GM23338 (cell line): ENCODE measurements around the gene BNC2. TPM values are rescaled to one million over a fixed set of nuclear protein-coding genes. Genes with fewer than 3 reads are reported as not detected.

Experiments
- ATAC-seq: fragments of 200-7000 bp; cut with Tn5 transposase; 3 replicates; pipeline ENCODE4 v1.9.1; 2020
- DNase-seq: peaks from one replicate; pipeline ENCODE4 v3.0.0-alpha.2; 2015; ENCODE audit warnings: low spot score
- H2AFZ ChIP-seq: fragments of 200-600 bp; sonication (generic); 2 replicates; pipeline ENCODE4 v1.8.0; 2016; ENCODE audit warnings: antibody characterized with exemption, mild to moderate bottlenecking, moderate library complexity
- H3F3A ChIP-seq: fragments of 200-600 bp; sonication (generic); replicated peaks from 2 replicates; pipeline ENCODE4 v1.8.0; 2017; ENCODE audit warnings: antibody characterized with exemption, mixed run types, low read depth
- H3K27ac ChIP-seq: fragments of 200-600 bp; sonication (generic); 2 replicates; pipeline ENCODE4 v1.6.1; 2016; ENCODE audit warnings: low read depth
- H3K27me3 ChIP-seq: fragments of 200-600 bp; sonication (generic); 2 replicates; pipeline ENCODE4 v1.8.0; 2016; ENCODE audit warnings: mild to moderate bottlenecking, mixed run types, moderate library complexity; ENCODE audit not compliant: insufficient read depth
- H3K36me3 ChIP-seq: fragments of 200-600 bp; sonication (generic); 2 replicates; pipeline ENCODE4 v1.8.0; 2016; ENCODE audit warnings: mild to moderate bottlenecking; ENCODE audit not compliant: insufficient read depth
- H3K4me1 ChIP-seq: fragments of 200-600 bp; sonication (generic); 2 replicates; pipeline ENCODE4 v1.8.0; 2016; ENCODE audit warnings: mild to moderate bottlenecking, moderate library complexity; ENCODE audit not compliant: insufficient read depth
- H3K4me2 ChIP-seq: fragments of 200-600 bp; sonication (generic); 2 replicates; pipeline ENCODE4 v1.7.1; 2017; ENCODE audit warnings: mixed run types
- H3K4me3 ChIP-seq: fragments of 200-600 bp; sonication (generic); 2 replicates; pipeline ENCODE4 v1.6.1; 2016; ENCODE audit warnings: mixed run types
- H3K79me2 ChIP-seq: fragments of 200-600 bp; sonication (generic); replicated peaks from 2 replicates; pipeline ENCODE4 v1.8.0; 2017; ENCODE audit warnings: mild to moderate bottlenecking; ENCODE audit not compliant: insufficient read depth
- H3K9me2 ChIP-seq: fragments of 200-600 bp; sonication (generic); 2 replicates; pipeline ENCODE4 v1.8.0; 2017; ENCODE audit not compliant: insufficient read depth
- H4K20me1 ChIP-seq: fragments of 200-600 bp; sonication (generic); replicated peaks from 2 replicates; pipeline ENCODE4 v1.8.0; 2017; ENCODE audit warnings: mild to moderate bottlenecking; ENCODE audit not compliant: insufficient read depth
- H3K27ac Mint-ChIP-seq: 2 replicates; pipeline ENCODE4 v1.8.0; 2020; ENCODE audit warnings: inconsistent platforms, mild to moderate bottlenecking, moderate library complexity, mixed read lengths
- H3K27me3 Mint-ChIP-seq: 3 replicates; pipeline ENCODE4 v1.8.0; 2022; ENCODE audit warnings: low read depth, mild to moderate bottlenecking, moderate library complexity, mixed read lengths, inconsistent platforms; ENCODE audit not compliant: insufficient read depth, poor library complexity
- H3K36me3 Mint-ChIP-seq: 3 replicates; pipeline ENCODE4 v1.8.0; 2021; ENCODE audit warnings: low read depth, mild to moderate bottlenecking, inconsistent platforms, moderate library complexity, mixed read lengths
- H3K4me1 Mint-ChIP-seq: 3 replicates; pipeline ENCODE4 v1.8.0; 2020; ENCODE audit warnings: mild to moderate bottlenecking, inconsistent platforms, mixed read lengths
- H3K4me3 Mint-ChIP-seq: 3 replicates; pipeline ENCODE4 v1.8.0; 2021; ENCODE audit warnings: moderate library complexity, mild to moderate bottlenecking, inconsistent platforms, mixed read lengths
- H3K9me3 Mint-ChIP-seq: 3 replicates; pipeline ENCODE4 v1.8.0; 2020; ENCODE audit warnings: moderate library complexity, mild to moderate bottlenecking, inconsistent platforms, mixed read lengths
- CREB1 ChIP-seq: fragments of 250-450 bp; sonication (Bioruptor Pico); IDR thresholded peaks from 2 replicates; pipeline ENCODE4 v1.5.0; 2020; ENCODE audit warnings: low read depth, mild to moderate bottlenecking, moderate library complexity
- EZH2 ChIP-seq: fragments of 200-600 bp; sonication (generic); IDR thresholded peaks from one replicate; pipeline ENCODE4 v1.8.0; 2017; ENCODE audit warnings: antibody characterized with exemption, mild to moderate bottlenecking, low read depth; ENCODE audit not compliant: unreplicated experiment
- EZH2phosphoT487 ChIP-seq: fragments of 200-600 bp; sonication (generic); IDR thresholded peaks from one replicate; pipeline ENCODE4 v1.8.1; 2018; ENCODE audit warnings: antibody characterized with exemption; ENCODE audit not compliant: unreplicated experiment
- JUNB ChIP-seq: IDR thresholded peaks from one replicate; pipeline ENCODE4 v1.6.1; 2016; ENCODE audit warnings: antibody characterized with exemption; ENCODE audit not compliant: unreplicated experiment
- POLR2AphosphoS5 ChIP-seq: IDR thresholded peaks from 2 replicates; pipeline ENCODE4 v1.6.1; 2016; ENCODE audit warnings: antibody characterized with exemption, low read depth
- ZNF114 ChIP-seq: fragments of 250-450 bp; sonication (Bioruptor Pico); IDR thresholded peaks from 2 replicates; pipeline ENCODE4 v1.5.0; 2020; ENCODE audit warnings: mild to moderate bottlenecking, moderate library complexity
- ZNF331 ChIP-seq: fragments of 250-450 bp; sonication (Bioruptor Pico); IDR thresholded peaks from 2 replicates; pipeline ENCODE4 v1.5.0; 2020; ENCODE audit warnings: low read depth, mild to moderate bottlenecking, moderate library complexity
- polyA plus RNA-seq: library from polyadenylated mRNA; unstranded; fragments of >200 nt; fragmentation: Nextera tagmentation; extraction: Ambion mirVana; gene quantifications from 2 replicates; pipeline ENCODE4 v1.2.1, GENCODE V29; 2016
- total RNA-seq: library from RNA; depleted of rRNA; stranded (reverse); fragments of >200 nt; shearing (Covaris generic); gene quantifications from 2 replicates; pipeline ENCODE4 v1.2.3, GENCODE V29; 2014
- TF ChIP-seq, protein P1 (sequence below): fragments of 250-450 bp; sonication (Bioruptor Pico); IDR thresholded peaks from 2 replicates; pipeline ENCODE4 v1.5.0; 2020; ENCODE audit warnings: mild to moderate bottlenecking, moderate library complexity
- TF ChIP-seq, protein P2 (sequence below): IDR thresholded peaks from 2 replicates; pipeline ENCODE4 v1.6.1; 2016; ENCODE audit warnings: antibody characterized with exemption
- TF ChIP-seq, protein P3 (sequence below), 2 experiments: fragments of 200-600 bp in 1 of 2; sonication (generic) in 1 of 2; conservative IDR thresholded peaks; 2 replicates each; pipeline versions ENCODE4 v1.5.1 to v1.6.1; 2016 to 2017; ENCODE audit warnings: antibody characterized with exemption in 2 of 2, low read depth in 2 of 2, mild to moderate bottlenecking in 2 of 2, moderate library complexity in 1 of 2

BNC2 gene
- total and polyA plus RNA-seq, 2 experiments from 2014 or later = 12.7 to 13.2 TPM

DNA sequence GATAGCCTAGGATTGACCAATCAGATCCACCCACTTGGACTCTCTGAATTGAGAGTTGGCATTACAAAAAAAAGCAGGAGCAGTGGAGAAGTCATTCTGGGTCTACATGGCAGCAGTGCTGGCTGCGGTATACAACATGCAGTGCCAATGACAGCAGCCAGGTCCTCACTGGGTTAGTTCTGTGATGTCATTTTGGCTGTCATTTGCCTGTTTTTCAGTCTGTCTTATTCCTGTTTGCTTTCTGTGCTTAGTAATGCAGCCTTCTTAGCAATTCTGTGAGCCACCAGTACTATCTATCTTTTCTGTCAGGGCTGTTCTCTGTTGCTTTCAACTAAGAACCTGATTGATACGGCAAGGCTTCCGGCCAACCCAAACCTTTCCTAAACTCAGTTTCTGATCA, 471.8 kb downstream of the BNC2 start (continued):
- TF ChIP-seq, protein P1, sequence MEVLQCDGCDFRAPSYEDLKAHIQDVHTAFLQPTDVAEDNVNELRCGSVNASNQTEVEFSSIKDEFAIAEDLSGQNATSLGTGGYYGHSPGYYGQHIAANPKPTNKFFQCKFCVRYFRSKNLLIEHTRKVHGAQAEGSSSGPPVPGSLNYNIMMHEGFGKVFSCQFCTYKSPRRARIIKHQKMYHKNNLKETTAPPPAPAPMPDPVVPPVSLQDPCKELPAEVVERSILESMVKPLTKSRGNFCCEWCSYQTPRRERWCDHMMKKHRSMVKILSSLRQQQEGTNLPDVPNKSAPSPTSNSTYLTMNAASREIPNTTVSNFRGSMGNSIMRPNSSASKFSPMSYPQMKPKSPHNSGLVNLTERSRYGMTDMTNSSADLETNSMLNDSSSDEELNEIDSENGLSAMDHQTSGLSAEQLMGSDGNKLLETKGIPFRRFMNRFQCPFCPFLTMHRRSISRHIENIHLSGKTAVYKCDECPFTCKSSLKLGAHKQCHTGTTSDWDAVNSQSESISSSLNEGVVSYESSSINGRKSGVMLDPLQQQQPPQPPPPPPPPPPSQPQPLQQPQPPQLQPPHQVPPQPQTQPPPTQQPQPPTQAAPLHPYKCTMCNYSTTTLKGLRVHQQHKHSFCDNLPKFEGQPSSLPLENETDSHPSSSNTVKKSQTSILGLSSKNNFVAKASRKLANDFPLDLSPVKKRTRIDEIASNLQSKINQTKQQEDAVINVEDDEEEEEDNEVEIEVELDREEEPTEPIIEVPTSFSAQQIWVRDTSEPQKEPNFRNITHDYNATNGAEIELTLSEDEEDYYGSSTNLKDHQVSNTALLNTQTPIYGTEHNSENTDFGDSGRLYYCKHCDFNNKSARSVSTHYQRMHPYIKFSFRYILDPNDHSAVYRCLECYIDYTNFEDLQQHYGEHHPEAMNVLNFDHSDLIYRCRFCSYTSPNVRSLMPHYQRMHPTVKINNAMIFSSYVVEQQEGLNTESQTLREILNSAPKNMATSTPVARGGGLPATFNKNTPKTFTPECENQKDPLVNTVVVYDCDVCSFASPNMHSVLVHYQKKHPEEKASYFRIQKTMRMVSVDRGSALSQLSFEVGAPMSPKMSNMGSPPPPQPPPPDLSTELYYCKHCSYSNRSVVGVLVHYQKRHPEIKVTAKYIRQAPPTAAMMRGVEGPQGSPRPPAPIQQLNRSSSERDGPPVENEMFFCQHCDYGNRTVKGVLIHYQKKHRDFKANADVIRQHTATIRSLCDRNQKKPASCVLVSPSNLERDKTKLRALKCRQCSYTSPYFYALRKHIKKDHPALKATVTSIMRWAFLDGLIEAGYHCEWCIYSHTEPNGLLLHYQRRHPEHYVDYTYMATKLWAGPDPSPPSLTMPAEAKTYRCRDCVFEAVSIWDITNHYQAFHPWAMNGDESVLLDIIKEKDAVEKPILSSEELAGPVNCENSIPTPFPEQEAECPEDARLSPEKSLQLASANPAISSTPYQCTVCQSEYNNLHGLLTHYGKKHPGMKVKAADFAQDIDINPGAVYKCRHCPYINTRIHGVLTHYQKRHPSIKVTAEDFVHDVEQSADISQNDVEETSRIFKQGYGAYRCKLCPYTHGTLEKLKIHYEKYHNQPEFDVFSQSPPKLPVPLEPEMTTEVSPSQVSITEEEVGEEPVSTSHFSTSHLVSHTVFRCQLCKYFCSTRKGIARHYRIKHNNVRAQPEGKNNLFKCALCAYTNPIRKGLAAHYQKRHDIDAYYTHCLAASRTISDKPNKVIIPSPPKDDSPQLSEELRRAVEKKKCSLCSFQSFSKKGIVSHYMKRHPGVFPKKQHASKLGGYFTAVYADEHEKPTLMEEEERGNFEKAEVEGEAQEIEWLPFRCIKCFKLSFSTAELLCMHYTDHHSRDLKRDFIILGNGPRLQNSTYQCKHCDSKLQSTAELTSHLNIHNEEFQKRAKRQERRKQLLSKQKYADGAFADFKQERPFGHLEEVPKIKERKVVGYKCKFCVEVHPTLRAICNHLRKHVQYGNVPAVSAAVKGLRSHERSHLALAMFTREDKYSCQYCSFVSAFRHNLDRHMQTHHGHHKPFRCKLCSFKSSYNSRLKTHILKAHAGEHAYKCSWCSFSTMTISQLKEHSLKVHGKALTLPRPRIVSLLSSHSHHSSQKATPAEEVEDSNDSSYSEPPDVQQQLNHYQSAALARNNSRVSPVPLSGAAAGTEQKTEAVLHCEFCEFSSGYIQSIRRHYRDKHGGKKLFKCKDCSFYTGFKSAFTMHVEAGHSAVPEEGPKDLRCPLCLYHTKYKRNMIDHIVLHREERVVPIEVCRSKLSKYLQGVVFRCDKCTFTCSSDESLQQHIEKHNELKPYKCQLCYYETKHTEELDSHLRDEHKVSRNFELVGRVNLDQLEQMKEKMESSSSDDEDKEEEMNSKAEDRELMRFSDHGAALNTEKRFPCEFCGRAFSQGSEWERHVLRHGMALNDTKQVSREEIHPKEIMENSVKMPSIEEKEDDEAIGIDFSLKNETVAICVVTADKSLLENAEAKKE (CRISPR knock-in tag) = no peak
- no peak for TF ChIP-seq EZH2phosphoT487

DNA sequence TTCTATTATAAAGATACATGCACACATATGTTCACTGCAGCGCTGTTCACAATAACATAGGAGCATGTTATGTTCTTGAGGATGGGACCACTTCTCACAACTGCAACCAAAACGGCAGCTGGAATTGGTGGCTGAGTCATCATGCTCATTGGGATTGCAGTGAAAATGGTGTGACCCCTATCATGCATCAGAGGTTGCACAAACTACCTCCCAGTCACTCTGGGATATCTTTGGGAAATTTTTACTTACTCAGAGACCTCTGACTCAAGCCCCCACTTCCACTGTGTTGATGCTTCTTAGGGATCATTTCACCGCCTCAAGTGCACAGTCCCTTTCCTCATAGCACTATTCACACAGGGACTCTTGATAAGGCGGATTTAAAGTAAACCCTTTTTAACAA, 474.1 kb downstream of the BNC2 start:
- H3K27me3 Mint-ChIP-seq = no peaks in the 10 kb centered on the region
- peaks cover 3% of the 10 kb centered on the region; the same call in 1 of the 3 replicates for H3K4me1 Mint-ChIP-seq
- Histone ChIP-seq H3K27ac (no peak overlapping the region), H3K4me1 (no peaks in the 10 kb centered on the region), H3K79me2 (no peaks in the 10 kb centered on the region), H3F3A (no peaks in the 10 kb centered on the region), H3K9me2 (peaks cover 6% of the 10 kb centered on the region; the same call in 1 of the 2 replicates), H4K20me1 (no peaks in the 10 kb centered on the region), H3K36me3 (no peaks in the 10 kb centered on the region), H3K4me2 (no peak overlapping the region), H2AFZ (no peak overlapping the region), H3K4me3 (no peak overlapping the region), H3K27me3 (no peaks in the 10 kb centered on the region)
- H3K27ac Mint-ChIP-seq = no peak overlapping the region
- no peaks in the 10 kb centered on the region for H3K36me3 Mint-ChIP-seq
- DNase-seq (no peak), ATAC-seq (no peak)
- peaks cover 3% of the 10 kb centered on the region; the same call in 2 of the 3 replicates for H3K9me3 Mint-ChIP-seq
- no peak overlapping the region for H3K4me3 Mint-ChIP-seq
- TF ChIP-seq ZNF114 (no peak), EZH2 (no peak), CREB1 (no peak), POLR2AphosphoS5 (no peak), ZNF331 (no peak), EZH2phosphoT487 (no peak), JUNB (no peak)
- TF ChIP-seq, protein P2, sequence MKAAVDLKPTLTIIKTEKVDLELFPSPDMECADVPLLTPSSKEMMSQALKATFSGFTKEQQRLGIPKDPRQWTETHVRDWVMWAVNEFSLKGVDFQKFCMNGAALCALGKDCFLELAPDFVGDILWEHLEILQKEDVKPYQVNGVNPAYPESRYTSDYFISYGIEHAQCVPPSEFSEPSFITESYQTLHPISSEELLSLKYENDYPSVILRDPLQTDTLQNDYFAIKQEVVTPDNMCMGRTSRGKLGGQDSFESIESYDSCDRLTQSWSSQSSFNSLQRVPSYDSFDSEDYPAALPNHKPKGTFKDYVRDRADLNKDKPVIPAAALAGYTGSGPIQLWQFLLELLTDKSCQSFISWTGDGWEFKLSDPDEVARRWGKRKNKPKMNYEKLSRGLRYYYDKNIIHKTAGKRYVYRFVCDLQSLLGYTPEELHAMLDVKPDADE = no peak
- TF ChIP-seq, protein P3, sequence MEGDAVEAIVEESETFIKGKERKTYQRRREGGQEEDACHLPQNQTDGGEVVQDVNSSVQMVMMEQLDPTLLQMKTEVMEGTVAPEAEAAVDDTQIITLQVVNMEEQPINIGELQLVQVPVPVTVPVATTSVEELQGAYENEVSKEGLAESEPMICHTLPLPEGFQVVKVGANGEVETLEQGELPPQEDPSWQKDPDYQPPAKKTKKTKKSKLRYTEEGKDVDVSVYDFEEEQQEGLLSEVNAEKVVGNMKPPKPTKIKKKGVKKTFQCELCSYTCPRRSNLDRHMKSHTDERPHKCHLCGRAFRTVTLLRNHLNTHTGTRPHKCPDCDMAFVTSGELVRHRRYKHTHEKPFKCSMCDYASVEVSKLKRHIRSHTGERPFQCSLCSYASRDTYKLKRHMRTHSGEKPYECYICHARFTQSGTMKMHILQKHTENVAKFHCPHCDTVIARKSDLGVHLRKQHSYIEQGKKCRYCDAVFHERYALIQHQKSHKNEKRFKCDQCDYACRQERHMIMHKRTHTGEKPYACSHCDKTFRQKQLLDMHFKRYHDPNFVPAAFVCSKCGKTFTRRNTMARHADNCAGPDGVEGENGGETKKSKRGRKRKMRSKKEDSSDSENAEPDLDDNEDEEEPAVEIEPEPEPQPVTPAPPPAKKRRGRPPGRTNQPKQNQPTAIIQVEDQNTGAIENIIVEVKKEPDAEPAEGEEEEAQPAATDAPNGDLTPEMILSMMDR (conservative IDR thresholded peaks at IDR 0.05; ENCODE audit: low read depth in 2 of 2) = no peak
